LNCaP clone FGC (cell line): ENCODE measurements around the gene SMIM45.

Experiments
- DNase-seq: peaks from one replicate; pipeline ENCODE4 v3.0.0-alpha.2; 2011; ENCODE audit warnings: low read depth
- H3K4me3 ChIP-seq: 2 replicates; pipeline ENCODE4 v1.5.1; 2011; ENCODE audit warnings: mild to moderate bottlenecking, low read depth, low read length, control low read depth
- TF ChIP-seq, protein P1 (sequence below): IDR thresholded peaks from 2 replicates; pipeline ENCODE4 v1.5.1; 2012; ENCODE audit warnings: mild to moderate bottlenecking; ENCODE audit not compliant: control insufficient read depth, insufficient read depth; ENCODE audit errors: extremely low read depth

The SMIM45 gene

GRCh38 chr22:41998361-41999261 lies 46.7 kb downstream of the SMIM45 start, which contains the start of gene WBP2NL:
WBP2NL (plus strand) TSS chr22:41998788; CDS start chr22:41998819, 31 bp downstream.
- H3K4me3 ChIP-seq = peak within 1 kb of the TSS; percentile 25; the same call in 1 of the 2 replicates
- DNase-seq = no peak
- TF ChIP-seq, protein P1, sequence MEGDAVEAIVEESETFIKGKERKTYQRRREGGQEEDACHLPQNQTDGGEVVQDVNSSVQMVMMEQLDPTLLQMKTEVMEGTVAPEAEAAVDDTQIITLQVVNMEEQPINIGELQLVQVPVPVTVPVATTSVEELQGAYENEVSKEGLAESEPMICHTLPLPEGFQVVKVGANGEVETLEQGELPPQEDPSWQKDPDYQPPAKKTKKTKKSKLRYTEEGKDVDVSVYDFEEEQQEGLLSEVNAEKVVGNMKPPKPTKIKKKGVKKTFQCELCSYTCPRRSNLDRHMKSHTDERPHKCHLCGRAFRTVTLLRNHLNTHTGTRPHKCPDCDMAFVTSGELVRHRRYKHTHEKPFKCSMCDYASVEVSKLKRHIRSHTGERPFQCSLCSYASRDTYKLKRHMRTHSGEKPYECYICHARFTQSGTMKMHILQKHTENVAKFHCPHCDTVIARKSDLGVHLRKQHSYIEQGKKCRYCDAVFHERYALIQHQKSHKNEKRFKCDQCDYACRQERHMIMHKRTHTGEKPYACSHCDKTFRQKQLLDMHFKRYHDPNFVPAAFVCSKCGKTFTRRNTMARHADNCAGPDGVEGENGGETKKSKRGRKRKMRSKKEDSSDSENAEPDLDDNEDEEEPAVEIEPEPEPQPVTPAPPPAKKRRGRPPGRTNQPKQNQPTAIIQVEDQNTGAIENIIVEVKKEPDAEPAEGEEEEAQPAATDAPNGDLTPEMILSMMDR = no peak

GRCh38 chr22:42000466-42000865 lies 48.5 kb downstream of the SMIM45 start:
- DNase-seq = no peak
- TF ChIP-seq, protein P1 = no peak

DNA sequence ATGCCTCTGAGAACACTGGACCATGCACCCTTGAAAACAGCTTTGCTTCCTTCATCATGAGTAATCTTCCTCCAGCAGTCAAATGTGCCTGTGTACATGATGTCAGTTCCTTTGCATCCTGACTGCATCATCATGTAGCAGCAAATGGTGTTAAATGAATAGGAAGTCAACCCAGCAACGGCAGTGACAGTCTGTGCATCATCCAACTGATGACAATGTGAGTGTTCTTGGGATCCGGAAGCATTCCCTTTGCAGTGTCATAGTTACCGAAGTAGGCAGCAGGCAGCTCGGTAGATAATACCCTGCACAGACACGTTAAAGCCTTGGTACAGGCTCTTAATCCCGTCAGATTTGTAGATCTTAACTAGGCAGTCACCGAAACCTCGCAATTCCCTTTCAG lies 49.2 kb downstream of the SMIM45 start:
- H3K4me3 ChIP-seq = no peak overlapping the region
- TF ChIP-seq, protein P1 = no peak
- no peak for DNase-seq

More at GRCh38 chr22:42000466-42000865, 48.5 kb downstream of the SMIM45 start:
- no peak overlapping the region for H3K4me3 ChIP-seq

DNA sequence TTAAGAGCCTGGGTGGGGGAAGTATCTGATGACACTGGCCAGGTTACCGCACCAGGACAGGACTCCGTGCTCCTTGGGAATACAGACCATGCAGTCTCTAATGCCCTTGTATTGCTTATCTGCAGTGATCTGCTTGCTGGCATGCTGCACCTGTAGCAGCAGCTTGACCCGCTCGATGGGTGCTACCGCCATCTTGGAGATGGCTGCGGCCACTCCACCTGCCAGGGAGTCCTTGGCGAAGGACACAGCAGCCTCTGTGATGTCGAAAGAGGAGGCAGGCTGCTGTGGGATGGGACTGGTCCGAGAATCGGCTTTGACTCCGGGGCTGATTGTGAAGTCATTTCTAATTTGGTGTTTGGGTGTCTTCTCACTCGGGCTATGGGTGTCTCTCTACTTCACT lies 49.8 kb downstream of the SMIM45 start:
- TF ChIP-seq, protein P1 = no peak
- no peak for DNase-seq
- H3K4me3 ChIP-seq = no peak overlapping the region

- no peak for DNase-seq
- TF ChIP-seq, protein P1 = no peak
- no peak overlapping the region for H3K4me3 ChIP-seq
These were observed 56.0 kb downstream of the SMIM45 start for GRCh38 chr22:42007922-42008321.
